Activated CD8-positive, alpha-beta memory T cell treated with anti-CD3 and anti-CD28 coated beads for 24 hours (primary cell): ENCODE measurements around the gene ZNF341.

Experiments
- DNase-seq: peaks from one replicate; pipeline ENCODE4 v3.0.0-alpha.2; 2020

The ZNF341 gene

DNA sequence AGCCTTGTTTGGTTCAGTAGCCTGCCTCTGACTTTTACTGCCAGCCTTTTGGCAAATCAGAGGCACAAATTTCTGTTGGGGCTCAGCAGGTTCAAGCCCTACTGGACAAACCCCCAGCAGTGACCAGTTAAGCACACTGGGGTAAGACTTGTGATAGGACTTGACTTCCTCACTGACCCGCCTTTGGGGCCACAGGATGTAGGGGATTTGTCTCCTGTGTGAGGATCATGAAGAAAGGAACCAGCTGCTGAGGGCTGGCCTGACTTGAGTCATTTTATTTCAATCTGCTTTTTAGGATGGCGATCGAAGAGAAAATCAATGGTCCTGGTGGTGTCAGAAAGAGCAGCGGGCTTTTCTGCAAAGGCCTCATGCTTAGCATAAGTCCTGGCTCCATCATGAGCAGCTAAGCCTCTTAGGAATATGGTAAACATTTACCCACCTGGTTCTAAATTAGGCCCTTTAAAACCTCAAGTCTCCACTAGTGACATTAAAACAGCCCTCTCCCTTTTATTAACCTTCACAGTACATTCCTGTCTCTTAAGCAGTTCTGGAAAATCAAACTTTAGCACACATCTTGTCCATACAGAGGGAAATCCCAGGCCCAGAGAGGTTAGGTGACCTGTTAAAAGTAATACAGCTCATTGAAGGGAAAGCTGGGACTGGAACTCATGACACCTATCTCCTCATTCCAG lies 96.0 kb downstream of the ZNF341 start:
- no peak for DNase-seq

- DNase-seq: no peak
Measured at GRCh38 chr20:33828326-33828844, 96.6 kb downstream of the ZNF341 start.

DNA sequence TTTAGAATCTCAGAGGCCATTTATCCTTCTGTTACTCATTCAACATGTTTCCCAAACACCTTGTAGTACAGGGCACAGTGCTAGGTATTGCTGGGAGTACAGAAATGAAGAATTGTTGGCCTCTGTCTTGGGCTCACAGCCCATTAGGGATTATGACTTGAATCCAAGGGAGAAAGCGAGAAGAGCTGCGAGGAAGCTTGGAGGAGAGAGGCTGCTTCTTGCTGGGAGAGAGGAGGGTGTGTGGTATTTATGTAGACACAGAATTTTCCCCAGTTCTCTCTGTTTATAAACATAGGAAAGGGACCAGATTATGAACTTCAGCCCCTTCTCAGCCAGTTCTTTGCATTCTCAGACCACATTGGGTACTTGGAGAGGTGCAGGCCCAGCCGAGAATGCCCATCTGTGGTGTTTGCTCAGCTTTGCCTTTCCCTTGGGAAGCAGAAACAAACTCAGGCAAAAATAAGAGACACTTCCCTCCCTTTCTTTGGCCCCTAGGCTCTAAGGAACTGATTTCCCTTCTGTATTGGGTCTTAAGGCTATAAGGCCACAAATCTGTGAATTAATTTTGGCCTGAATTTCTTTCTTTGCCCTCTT lies 97.3 kb downstream of the ZNF341 start:
- DNase-seq: no peak

GRCh38 chr20:33829636-33830035 lies 97.8 kb downstream of the ZNF341 start:
- no peak for DNase-seq

- no peak for DNase-seq
Measured at GRCh38 chr20:33830371-33830770, 98.6 kb downstream of the ZNF341 start.

- no peak for DNase-seq
Measured at GRCh38 chr20:33832103-33832804, 100.5 kb downstream of the ZNF341 start.

GRCh38 chr20:33833333-33833732 lies 101.5 kb downstream of the ZNF341 start:
- DNase-seq: no peak

DNA sequence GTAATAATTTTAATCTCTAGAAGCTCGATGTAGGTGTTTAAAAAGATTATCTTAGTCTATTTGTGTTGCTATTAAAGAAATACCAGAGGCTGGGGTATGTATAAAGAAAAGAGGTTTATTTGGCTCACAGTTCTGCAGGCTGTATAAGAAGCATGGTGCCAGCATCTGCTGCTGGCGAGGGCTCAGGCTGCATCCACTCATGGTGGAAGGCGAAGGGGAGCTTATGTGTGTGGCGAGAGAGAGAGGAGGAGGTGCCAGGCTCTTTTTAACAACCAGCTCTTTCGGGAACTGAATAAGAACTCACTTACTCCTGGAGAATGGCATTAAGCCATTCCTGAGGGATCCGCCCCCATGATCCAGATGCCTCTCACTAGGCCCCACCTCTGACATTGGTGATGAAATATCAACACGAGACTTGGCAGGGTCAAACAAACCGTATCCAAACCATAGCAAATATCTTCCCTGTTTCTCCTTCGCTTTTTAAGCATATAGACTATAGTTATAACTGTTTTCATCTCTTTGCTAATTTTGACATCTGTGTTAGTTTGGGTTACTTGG lies 103.9 kb downstream of the ZNF341 start:
- DNase-seq: no peak

GRCh38 chr20:33836277-33836676 lies 104.5 kb downstream of the ZNF341 start:
- DNase-seq: no peak

- DNase-seq: no peak
Measured at GRCh38 chr20:33837096-33837830, 105.5 kb downstream of the ZNF341 start.

DNA sequence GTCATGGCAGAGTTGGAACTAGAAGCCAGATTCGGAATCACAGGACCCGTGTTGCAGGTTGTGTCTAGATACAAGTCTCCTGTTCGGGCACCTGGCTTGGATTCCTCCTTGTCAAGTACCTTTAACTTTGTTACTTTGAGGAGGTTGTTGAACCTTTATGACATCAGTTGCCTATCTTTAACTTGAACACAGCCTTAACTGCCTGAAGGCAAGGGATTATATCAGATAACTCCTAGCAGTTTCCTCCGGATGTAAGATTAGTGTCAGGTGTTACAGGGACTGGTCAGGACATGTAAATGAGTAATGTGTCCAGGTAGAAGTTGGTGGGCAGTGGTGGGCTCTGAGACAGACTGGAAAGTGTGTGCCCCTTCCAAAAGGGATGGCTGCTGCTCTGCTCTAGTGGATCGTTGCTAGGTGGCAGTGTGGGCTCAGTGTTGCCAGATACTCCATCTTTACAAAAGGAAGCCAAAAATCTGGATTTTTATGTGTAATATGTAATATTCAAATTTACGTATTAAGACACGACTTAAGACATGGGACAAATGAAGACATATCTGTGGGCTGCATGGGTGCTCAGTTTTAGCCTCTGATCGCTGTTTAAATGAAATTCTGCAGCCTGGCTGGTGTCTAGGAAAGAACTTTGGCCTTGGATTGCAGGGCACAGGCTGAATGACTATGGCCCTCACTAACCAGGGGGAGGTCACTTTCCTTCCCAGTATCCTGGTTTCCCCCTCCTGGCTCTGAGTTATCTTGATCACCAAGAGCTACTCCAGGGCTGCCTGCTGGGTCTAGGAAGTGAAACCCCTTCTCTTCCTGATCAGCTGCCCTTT lies 106.5 kb downstream of the ZNF341 start:
- DNase-seq: no peak

GRCh38 chr20:33839591-33839990 lies 107.8 kb downstream of the ZNF341 start:
- no peak for DNase-seq

GRCh38 chr20:33840160-33840559 lies 108.4 kb downstream of the ZNF341 start:
- no peak for DNase-seq

DNA sequence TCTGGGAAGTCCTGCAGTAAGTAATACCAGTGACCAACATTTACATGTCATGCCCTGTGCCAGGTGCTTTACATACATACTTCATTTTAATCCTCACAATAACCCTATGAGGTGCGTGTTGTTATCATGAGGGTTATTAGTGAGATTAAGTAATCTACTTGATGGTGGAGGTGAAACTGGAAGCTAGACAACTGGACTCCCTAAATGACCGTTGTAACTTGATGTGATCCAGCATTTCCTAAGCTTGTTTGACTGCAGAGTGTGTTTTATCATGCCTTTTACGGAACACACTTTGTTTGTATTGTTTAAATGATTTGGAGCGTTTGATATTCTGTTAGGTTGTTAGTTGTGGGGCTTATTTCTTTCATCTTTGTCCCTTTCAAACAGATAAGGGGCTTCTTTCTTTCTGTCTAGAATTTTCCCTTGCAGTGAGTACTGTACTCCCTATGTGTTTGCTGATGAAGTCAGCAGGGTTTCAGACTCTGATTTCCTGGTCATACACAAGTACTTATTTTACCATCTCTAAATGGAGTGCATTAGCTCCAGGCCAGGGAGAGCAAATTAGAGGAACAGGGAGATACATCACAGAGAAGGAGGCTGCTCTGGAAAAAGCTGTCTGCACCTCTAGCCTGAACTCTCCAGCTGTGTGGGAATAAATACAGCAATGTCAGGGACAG lies 109.1 kb downstream of the ZNF341 start:
- DNase-seq: no peak

DNA sequence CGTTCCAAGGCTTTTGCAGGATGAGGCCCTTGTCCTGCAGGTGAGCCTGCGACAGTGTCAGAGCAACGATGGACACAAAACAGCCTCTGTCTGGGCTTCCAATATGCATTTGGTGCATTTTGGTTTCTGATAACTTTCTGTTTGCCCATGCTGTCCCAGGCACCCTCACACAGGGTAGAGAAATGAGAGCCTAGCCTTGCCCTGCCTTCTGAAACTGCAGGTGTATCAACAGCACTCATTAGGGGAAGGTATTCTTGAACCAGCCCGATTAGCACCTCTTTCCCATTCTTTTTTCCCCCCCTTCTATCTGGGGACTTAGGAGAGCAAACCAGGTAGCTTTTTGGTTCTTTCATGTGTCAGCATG lies 109.6 kb downstream of the ZNF341 start:
- DNase-seq: no peak
